KG1 (cell line): ENCODE data around the gene XIRP2.
"Not testable (repeated sequence)": the region's sequence is repeated elsewhere in the genome, so short reads cannot be mapped to it uniquely, and the experiment has no call there.

Experiments
- DNase-seq: peaks from one replicate; lab custom pipeline; 2025; lab: John Stamatoyannopoulos, UW

The XIRP2 gene

GRCh38 chr2:166942377-166942776 is 54.1 kb downstream of the XIRP2 start:
- no peak for DNase-seq

GRCh38 chr2:166944909-166945308 is 56.6 kb downstream of the XIRP2 start:
- DNase-seq, result no peak

DNA sequence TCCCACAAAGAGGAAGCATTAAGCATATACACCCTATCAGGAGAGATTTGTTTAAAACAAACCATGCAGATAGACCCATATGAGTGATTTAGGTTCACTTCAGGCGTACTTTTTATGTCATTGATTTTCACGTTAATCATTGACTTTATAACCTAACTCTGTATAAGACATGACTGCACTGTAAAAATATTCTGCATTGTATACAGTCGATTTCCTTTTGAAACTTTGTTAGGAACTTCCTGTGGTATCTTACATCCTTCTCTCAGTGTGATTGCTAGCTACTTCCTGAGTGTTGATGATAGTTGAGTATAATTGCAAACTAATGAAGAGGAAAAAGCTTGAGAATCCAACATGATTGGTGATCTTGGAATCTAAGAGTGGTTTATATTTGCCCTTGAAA is 69.4 kb downstream of the XIRP2 start:
- DNase-seq, result no peak

GRCh38 chr2:166958986-166959481 is 70.8 kb downstream of the XIRP2 start:
- DNase-seq, result no peak

DNA sequence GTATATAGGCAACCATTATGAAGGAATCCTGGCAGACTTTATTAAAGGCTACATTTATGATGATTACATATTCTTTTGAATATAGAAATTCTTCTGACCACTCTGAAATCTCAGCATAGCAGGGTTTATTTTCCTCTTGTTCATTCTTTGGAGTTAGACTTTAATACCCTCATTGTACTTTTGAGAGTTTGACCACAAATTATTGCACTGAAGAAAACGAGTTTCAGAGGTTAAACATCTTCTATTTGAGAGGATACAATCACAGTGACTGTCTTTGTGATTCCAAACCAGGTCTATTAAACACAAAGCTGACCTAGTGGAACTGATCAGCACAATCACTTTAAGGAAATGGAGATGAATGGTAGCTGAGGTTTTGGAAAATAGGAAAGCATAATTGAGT is 71.3 kb downstream of the XIRP2 start:
- no peak for DNase-seq

DNA sequence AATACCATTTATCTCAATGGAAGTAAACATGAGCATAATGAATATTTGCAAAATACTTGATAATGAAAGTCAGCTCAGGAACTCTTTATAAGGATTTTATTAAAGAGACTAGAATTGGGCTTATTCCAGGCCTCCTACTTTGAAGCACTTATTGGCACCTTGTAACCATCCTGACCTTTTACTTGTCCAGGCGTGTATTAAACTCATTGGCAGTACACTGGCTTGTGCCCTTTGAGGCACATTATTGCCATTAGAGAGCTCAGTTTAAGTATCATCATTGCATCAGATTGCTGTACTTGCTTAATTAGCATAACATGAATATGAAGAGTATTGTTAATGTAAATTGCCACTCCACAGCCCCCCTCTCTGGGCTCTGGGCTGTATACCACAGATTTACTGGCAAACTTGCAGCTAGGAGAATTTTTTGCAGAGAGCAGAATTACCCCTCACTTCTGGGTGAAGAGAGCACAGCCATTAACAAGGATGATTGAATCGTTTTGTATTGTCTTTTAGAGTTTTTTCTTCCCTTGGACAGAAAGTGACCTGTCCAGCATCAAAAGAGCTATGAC is 72.5 kb downstream of the XIRP2 start:
- no peak for DNase-seq

DNA sequence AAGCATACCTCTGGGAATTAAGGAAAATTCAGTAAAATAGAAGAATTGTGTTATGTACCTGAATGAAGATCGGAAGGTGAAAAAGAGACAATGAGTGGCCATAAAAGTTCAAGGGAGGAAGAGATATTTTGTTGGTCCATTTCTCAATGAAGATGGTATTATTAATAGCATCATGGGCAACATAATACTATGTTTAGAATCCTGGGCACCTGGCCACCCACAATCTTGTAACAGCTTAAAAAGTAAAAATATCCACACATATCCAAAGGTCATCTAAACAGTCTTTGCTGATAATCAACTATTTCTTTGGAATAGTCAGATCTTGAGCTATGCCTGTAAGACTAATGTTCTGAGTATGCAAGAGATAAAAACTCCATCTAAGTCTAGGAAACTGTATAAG is 73.7 kb downstream of the XIRP2 start:
- DNase-seq, result no peak

DNA sequence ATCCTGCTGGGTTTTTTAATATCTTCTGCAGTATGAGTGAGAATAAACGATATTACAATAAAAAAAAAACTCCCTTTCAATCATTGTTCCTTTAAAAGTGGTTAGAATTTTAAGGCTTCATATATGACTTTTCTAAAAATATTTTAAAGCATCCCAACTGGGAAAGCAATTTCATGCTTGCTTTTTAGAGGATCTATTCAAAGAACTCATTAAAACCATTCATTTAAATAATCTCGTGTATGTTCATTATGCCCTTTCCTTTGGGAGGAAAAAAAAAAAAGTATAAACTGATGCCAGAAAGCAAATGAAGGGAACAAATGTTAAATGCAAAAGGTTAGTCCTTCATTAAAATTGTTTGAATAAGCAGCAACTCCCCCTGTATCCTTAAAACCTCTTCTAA is 81.2 kb downstream of the XIRP2 start:
- no peak for DNase-seq

DNA sequence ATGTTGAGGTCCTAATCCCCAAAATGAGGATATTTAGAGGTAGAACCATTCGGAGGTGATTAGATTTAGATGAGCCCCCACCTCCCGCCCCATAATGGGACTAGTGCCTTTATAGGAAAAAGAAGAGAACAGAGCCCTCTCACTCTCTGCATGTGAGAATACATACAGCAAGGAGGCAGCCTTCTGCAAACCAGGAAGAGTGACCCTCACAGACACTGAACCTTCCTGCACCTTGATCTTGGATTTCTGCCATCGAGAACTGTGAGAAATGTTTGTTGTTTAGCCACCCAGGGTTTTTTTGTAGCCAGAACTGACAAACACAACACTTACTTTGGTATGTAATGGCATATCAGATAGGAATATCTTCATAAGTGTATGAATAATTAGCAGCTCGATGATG is 83.7 kb downstream of the XIRP2 start:
- DNase-seq, result no peak

GRCh38 chr2:166972418-166972817 is 84.1 kb downstream of the XIRP2 start:
- DNase-seq, result no peak

DNA sequence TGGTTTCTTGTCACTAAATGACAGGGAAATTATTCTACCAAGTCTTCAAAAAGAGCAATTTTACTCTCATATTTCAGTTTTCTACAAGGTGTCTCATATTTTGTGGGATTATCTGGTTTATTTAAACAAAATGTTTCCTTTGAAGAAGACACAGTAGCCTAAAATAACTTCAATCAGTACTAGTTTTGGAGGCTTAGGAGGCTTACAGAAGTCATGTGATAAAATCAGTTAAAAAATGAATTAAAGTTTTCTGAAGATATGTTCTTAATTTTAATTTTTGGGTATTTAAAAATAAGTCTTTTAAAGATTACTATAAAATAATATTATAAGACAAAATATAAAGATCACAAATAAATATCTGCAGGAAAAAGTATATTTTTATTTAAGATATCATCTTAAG is 95.9 kb downstream of the XIRP2 start:
- no peak for DNase-seq

GRCh38 chr2:166984797-166985196 is 96.5 kb downstream of the XIRP2 start:
- DNase-seq, result no peak

DNA sequence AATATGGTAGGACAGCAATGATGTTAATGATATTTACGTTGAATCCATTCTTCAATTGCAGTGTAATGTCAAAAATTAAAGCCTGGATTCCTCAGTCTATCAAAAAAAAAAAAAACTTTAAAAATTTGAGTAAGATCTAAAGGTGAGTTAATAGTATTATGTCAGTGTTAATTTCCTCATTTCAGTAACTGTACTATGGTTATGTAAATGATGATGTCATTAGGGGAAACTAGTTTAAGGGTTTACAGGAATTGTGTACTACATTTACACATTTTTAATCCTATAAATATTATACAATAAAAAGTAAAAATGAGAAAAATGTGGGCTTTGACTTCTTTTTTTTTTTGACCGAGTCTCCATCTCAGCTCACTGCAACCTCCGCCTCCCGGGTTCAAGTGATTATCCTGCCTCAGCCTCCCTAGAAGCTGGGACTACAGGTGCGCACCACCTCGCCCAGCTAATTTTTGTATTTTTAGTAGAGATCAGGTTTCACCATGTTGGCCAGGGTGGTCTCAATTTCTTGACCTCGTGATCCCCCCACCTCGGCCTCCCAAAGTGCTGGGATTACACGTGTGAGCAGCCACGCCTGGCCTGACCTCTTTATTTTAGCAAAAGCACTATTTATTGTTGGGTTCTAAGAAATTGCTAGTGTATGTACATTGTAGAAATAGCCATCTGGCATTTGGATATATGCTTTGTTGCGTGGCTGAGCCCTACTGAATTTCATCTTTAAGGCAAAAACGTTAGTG is 106.5 kb downstream of the XIRP2 start:
- no peak for DNase-seq

DNA sequence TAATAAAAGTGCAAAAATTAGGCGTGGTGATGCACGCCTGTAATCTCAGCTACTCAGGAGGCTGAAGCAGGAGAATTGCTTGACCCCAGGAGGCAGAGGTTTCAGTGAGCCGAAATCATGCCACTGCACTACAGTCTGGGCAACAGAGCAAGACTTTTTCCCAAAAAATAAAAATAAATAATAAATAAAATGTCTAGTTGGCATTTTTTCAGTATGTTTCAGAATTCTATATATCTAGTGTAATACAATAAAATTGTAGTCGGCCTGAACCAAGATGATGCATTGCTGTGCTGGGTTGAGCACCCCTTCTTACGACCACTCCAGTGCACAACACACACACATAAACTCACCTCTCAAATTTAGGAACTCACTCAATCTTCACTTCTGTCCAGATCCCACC is 108.2 kb downstream of the XIRP2 start:
- DNase-seq, result no peak

GRCh38 chr2:167001165-167001564 is 112.9 kb downstream of the XIRP2 start:
- no peak for DNase-seq

DNA sequence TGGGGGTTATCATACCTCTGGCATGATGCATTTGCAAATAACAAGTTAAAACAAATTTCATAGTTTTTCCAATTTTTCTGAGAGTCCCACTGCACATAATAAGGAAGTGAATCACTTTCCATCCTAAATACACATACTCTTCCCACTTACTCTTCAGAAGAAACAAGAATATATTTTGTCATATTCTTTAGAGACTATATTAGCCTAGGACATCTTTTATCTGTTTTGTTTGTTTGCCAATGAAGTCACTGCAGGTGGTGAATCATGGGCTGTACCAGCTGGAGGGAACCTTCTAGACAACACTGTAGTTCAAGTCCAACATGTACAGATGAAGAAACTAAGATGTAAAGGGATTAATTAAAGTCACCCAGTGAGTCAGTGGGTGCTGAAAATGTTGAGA is 116.8 kb downstream of the XIRP2 start:
- DNase-seq, result no peak

- DNase-seq, result no peak
Observed at GRCh38 chr2:167013227-167013626, 124.9 kb downstream of the XIRP2 start.

- DNase-seq, result no peak
Observed at GRCh38 chr2:167015806-167016205, 127.5 kb downstream of the XIRP2 start.

DNA sequence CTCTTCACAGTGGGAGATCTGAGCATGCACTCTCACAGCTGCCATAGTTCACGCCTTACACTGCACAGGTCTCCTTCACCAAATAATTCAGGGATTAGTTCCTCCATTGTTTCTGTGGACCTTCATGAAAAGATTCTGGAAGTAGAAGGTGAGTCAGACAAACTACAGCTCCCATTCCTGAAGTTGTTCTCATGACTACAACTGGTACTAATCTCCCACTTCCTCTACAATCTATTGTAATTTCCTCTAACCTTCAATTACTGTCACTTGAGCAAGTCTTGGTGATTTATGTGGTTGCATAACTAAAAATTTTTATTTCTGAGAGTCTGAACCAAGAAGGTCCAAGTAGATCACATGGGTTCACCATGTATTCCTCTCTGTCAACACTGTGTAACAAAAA is 128.7 kb downstream of the XIRP2 start:
- DNase-seq, result no peak

DNA sequence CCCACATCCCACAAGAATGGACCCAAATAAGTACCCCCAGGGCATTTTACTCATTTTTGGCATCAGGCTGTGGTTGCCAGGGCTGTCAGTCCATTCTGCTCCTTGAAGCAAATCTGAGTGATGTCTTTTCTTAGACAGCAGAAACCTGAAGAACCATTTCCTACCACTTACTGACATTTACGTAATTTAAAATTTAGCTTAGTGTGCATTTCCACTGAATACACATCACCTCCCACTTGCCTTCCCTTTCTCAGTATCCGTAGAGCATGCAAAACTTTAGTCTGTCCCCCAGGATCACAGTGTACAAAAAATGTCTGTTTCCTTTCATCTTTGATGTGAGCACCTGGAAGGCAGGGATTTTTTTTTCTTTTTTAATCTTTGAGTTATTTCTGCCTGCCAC is 130.3 kb downstream of the XIRP2 start:
- no peak for DNase-seq

DNA sequence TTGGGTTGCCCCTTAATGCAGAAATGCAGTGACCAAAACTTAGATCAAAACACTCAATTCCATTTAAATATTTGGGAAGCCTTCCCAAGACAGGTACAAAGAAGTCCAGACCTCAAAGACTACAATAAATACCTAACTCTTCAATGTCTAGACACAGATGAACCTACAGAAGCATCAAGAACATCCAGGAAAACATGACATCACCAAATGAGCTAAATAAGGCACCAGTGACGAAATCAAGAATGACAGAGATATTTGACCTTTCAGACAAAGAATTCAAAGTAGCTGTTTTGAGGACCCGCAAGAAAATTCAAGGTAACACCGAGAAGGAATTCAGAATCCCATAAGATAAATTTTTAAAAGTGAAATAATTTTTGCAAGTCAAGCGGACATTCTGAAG is 140.2 kb downstream of the XIRP2 start:
- no peak for DNase-seq

DNA sequence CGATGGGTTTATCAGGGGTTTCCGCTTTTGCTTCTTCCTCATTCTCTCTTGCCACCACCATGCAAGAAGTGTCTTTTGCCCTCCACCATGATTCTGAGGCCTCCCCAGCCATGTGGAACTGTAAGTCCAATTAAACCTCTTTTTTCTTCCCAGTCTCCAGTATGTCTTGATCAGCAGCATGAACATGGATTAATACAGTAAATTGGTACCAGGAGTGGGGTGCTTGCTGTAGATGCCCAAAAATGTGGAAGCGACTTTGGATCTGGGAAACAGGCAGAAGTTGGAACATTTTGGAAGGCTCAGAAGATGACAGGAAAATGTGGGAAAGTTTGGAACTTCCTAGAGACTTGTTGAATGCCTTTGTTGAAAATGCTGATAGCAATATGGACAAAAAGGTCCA is 146.7 kb downstream of the XIRP2 start:
- DNase-seq, result not testable (repeated sequence)

- DNase-seq, result no peak
Observed at GRCh38 chr2:167048829-167049228, 160.5 kb downstream of the XIRP2 start.

DNA sequence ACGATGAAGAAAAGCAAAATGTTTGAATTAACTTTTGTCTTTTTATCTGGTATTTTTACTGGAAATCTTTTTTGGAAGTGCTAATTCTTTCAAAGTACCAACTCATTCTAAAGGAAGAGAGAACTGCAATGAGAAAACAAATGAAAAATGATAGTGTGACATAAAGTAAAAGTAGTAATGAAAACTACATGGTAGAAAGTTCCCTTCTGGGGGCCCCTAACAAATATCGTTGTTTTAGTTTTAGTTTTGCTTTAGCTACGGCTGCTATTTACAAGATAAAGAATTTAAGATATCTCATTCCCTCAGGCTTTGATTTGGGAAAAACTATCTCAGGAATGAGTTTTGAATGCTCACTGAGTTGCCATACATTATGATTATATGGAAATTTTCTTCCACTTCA is 161.4 kb downstream of the XIRP2 start:
- DNase-seq, result no peak
